GM12878 (cell line): ENCODE data around the gene SLC25A48.
"Not testable (repeated sequence)": the region's sequence is repeated elsewhere in the genome, so short reads cannot be mapped to it uniquely, and the experiment has no call there.

ENCODE experiments used
- CREB1 ChIP-seq: IDR thresholded peaks from 2 replicates; pipeline ENCODE4 v1.6.1; 2012; ENCODE audit warnings: low read depth, mild to moderate bottlenecking, inconsistent platforms
- EP300 ChIP-seq, 2 experiments: fragments of 150-350 bp in 1 of 2; IDR thresholded peaks; 2 replicates each; pipeline ENCODE4 v1.6.1; 2011 to 2012; ENCODE audit warnings: low read depth in 2 of 2, low read length in 2 of 2, borderline replicate concordance in 1 of 2, improper control_type of control experiment in 1 of 2, inconsistent platforms in 1 of 2; ENCODE audit not compliant: control insufficient read depth in 1 of 2
- NFYB ChIP-seq: IDR thresholded peaks from 2 replicates; pipeline ENCODE4 v1.6.1; 2011; ENCODE audit warnings: low read depth, mild to moderate bottlenecking, low read length, improper control_type of control experiment, moderate library complexity; ENCODE audit not compliant: insufficient read depth
- NR2C1 ChIP-seq: fragments of 450-650 bp; IDR thresholded peaks from 2 replicates; pipeline ENCODE4 v1.6.1; 2017; ENCODE audit warnings: antibody characterized with exemption, mild to moderate bottlenecking, moderate library complexity
- PML ChIP-seq: IDR thresholded peaks from 2 replicates; pipeline ENCODE4 v1.6.1; 2012; ENCODE audit warnings: low read length, inconsistent platforms
- POLR2A ChIP-seq: IDR thresholded peaks from 2 replicates; pipeline ENCODE4 v1.6.1; 2011; ENCODE audit warnings: low read depth, mild to moderate bottlenecking, low read length
- POLR2AphosphoS2 ChIP-seq: IDR thresholded peaks from 2 replicates; pipeline ENCODE4 v1.6.1; 2011; ENCODE audit warnings: low read depth, mild to moderate bottlenecking, low read length, improper control_type of control experiment, moderate library complexity
- ZBED1 ChIP-seq: IDR thresholded peaks from 2 replicates; pipeline ENCODE4 v1.6.1; 2016; ENCODE audit warnings: borderline replicate concordance
- TF ChIP-seq, protein P1 (sequence below): IDR thresholded peaks from 2 replicates; pipeline ENCODE4 v1.6.1; 2011; ENCODE audit warnings: mild to moderate bottlenecking, low read depth, low read length, moderate library complexity; ENCODE audit not compliant: insufficient replicate concordance
- TF ChIP-seq, protein P2 (sequence below), 3 experiments: IDR thresholded peaks in 2 of 3; conservative IDR thresholded peaks in 1 of 3; 2 replicates each; pipeline ENCODE4 v1.5.1; 2011; ENCODE audit warnings: low read depth in 3 of 3, low read length in 3 of 3, mild to moderate bottlenecking in 3 of 3, control low read depth in 2 of 3, moderate library complexity in 2 of 3, inconsistent platforms in 1 of 3, mixed read lengths in 1 of 3; ENCODE audit not compliant: control insufficient read depth in 2 of 3, insufficient read depth in 1 of 3; ENCODE audit errors: extremely low read depth in 1 of 3
- TF ChIP-seq, protein P3 (sequence below): fragments of 450-650 bp; IDR thresholded peaks from 2 replicates; pipeline ENCODE4 v1.6.1; 2014; ENCODE audit warnings: mild to moderate bottlenecking
- TF ChIP-seq, protein P4 (sequence below): fragments of 450-650 bp; IDR thresholded peaks from 2 replicates; pipeline ENCODE4 v1.6.1; 2017; ENCODE audit warnings: antibody characterized with exemption, mild to moderate bottlenecking, moderate library complexity
- TF ChIP-seq, protein P5 (sequence below): IDR thresholded peaks from 2 replicates; pipeline ENCODE4 v1.6.1; 2011; ENCODE audit warnings: low read depth, low read length, improper control_type of control experiment, borderline replicate concordance
- TF ChIP-seq, protein P6 (sequence below): fragments of 450-650 bp; IDR thresholded peaks from 2 replicates; pipeline ENCODE4 v1.6.1; 2017; ENCODE audit warnings: mild to moderate bottlenecking, moderate library complexity

DNA sequence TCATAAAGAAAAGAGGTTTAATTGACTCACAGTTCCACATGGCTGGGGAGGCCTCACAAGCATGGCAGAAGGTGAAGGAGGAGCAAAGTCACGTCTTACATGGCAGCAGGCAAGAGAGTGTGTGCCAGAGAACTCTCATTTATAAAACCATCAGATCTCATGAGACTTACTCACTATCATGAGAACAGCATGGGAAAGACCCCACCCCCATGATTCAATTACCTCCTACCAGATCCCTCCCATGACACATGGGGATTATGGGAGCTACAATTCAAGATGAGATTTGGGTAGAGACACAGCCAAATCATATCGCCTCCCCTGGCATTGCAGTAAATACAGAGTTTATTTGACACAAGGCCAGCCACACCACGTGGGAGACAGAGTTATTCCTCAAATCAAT, 24.7 kb downstream of the SLC25A48 start:
- TF ChIP-seq, protein P1, sequence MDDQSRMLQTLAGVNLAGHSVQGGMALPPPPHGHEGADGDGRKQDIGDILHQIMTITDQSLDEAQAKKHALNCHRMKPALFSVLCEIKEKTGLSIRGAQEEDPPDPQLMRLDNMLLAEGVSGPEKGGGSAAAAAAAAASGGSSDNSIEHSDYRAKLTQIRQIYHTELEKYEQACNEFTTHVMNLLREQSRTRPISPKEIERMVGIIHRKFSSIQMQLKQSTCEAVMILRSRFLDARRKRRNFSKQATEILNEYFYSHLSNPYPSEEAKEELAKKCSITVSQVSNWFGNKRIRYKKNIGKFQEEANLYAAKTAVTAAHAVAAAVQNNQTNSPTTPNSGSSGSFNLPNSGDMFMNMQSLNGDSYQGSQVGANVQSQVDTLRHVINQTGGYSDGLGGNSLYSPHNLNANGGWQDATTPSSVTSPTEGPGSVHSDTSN, result not testable (repeated sequence)
- TF ChIP-seq, protein P2, sequence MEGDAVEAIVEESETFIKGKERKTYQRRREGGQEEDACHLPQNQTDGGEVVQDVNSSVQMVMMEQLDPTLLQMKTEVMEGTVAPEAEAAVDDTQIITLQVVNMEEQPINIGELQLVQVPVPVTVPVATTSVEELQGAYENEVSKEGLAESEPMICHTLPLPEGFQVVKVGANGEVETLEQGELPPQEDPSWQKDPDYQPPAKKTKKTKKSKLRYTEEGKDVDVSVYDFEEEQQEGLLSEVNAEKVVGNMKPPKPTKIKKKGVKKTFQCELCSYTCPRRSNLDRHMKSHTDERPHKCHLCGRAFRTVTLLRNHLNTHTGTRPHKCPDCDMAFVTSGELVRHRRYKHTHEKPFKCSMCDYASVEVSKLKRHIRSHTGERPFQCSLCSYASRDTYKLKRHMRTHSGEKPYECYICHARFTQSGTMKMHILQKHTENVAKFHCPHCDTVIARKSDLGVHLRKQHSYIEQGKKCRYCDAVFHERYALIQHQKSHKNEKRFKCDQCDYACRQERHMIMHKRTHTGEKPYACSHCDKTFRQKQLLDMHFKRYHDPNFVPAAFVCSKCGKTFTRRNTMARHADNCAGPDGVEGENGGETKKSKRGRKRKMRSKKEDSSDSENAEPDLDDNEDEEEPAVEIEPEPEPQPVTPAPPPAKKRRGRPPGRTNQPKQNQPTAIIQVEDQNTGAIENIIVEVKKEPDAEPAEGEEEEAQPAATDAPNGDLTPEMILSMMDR (IDR thresholded peaks at IDR 0.05 in 2 of 3, conservative IDR thresholded peaks at IDR 0.05 in 1 of 3; ENCODE audit: control insufficient read depth in 2 of 3, extremely low read depth in 1 of 3, insufficient read depth in 1 of 3, low read depth in 3 of 3, low read length in 3 of 3), result not testable (repeated sequence)
- not testable (repeated sequence) for TF ChIP-seq NR2C1; CREB1; PML; POLR2A; NFYB; POLR2AphosphoS2; ZBED1; EP300 (IDR thresholded peaks at IDR 0.05; ENCODE audit: borderline replicate concordance in 1 of 2, control insufficient read depth in 1 of 2, low read depth in 2 of 2, low read length in 2 of 2)
- TF ChIP-seq, protein P3, sequence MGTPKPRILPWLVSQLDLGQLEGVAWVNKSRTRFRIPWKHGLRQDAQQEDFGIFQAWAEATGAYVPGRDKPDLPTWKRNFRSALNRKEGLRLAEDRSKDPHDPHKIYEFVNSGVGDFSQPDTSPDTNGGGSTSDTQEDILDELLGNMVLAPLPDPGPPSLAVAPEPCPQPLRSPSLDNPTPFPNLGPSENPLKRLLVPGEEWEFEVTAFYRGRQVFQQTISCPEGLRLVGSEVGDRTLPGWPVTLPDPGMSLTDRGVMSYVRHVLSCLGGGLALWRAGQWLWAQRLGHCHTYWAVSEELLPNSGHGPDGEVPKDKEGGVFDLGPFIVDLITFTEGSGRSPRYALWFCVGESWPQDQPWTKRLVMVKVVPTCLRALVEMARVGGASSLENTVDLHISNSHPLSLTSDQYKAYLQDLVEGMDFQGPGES, result not testable (repeated sequence)
- TF ChIP-seq, protein P4, sequence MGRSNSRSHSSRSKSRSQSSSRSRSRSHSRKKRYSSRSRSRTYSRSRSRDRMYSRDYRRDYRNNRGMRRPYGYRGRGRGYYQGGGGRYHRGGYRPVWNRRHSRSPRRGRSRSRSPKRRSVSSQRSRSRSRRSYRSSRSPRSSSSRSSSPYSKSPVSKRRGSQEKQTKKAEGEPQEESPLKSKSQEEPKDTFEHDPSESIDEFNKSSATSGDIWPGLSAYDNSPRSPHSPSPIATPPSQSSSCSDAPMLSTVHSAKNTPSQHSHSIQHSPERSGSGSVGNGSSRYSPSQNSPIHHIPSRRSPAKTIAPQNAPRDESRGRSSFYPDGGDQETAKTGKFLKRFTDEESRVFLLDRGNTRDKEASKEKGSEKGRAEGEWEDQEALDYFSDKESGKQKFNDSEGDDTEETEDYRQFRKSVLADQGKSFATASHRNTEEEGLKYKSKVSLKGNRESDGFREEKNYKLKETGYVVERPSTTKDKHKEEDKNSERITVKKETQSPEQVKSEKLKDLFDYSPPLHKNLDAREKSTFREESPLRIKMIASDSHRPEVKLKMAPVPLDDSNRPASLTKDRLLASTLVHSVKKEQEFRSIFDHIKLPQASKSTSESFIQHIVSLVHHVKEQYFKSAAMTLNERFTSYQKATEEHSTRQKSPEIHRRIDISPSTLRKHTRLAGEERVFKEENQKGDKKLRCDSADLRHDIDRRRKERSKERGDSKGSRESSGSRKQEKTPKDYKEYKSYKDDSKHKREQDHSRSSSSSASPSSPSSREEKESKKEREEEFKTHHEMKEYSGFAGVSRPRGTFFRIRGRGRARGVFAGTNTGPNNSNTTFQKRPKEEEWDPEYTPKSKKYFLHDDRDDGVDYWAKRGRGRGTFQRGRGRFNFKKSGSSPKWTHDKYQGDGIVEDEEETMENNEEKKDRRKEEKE, result not testable (repeated sequence)
- TF ChIP-seq, protein P5, sequence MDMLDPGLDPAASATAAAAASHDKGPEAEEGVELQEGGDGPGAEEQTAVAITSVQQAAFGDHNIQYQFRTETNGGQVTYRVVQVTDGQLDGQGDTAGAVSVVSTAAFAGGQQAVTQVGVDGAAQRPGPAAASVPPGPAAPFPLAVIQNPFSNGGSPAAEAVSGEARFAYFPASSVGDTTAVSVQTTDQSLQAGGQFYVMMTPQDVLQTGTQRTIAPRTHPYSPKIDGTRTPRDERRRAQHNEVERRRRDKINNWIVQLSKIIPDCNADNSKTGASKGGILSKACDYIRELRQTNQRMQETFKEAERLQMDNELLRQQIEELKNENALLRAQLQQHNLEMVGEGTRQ, result not testable (repeated sequence)
- TF ChIP-seq, protein P6, sequence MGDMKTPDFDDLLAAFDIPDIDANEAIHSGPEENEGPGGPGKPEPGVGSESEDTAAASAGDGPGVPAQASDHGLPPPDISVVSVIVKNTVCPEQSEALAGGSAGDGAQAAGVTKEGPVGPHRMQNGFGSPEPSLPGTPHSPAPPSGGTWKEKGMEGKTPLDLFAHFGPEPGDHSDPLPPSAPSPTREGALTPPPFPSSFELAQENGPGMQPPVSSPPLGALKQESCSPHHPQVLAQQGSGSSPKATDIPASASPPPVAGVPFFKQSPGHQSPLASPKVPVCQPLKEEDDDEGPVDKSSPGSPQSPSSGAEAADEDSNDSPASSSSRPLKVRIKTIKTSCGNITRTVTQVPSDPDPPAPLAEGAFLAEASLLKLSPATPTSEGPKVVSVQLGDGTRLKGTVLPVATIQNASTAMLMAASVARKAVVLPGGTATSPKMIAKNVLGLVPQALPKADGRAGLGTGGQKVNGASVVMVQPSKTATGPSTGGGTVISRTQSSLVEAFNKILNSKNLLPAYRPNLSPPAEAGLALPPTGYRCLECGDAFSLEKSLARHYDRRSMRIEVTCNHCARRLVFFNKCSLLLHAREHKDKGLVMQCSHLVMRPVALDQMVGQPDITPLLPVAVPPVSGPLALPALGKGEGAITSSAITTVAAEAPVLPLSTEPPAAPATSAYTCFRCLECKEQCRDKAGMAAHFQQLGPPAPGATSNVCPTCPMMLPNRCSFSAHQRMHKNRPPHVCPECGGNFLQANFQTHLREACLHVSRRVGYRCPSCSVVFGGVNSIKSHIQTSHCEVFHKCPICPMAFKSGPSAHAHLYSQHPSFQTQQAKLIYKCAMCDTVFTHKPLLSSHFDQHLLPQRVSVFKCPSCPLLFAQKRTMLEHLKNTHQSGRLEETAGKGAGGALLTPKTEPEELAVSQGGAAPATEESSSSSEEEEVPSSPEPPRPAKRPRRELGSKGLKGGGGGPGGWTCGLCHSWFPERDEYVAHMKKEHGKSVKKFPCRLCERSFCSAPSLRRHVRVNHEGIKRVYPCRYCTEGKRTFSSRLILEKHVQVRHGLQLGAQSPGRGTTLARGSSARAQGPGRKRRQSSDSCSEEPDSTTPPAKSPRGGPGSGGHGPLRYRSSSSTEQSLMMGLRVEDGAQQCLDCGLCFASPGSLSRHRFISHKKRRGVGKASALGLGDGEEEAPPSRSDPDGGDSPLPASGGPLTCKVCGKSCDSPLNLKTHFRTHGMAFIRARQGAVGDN, result not testable (repeated sequence)
